Measurements from ENCODE around the gene ANKRD36. TPM values are rescaled to one million over a fixed set of nuclear protein-coding genes. Genes with fewer than 3 reads are reported as not detected.
"Not testable (repeated sequence)": the region's sequence is repeated elsewhere in the genome, so short reads cannot be mapped to it uniquely, and the experiment has no call there.

The ANKRD36 gene
- total and polyA plus RNA-seq, 9 of the 15 experiments (the other 6 are each of a cell fraction or from before 2014, with no cell fraction given), result 8.0 to 29.1 (median 15.4) TPM

DNA sequence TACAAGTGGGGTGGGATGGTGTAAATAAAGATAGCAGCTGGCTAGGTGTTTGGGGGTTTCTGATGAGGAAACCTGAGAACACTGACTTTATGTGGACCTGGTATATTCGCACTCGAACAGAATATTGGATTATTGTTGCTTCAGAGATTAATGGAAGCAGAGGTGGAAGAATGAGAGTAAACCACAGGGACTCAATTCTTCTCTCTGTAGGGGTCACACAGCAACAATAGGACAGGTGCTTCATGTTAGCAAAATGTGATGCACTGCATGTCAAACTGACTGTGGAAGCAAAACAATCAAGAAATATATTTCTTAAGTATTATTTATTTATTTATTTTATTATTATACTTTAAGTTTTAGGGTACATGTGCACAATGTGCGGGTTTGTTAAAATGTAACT is 53.6 kb downstream of the ANKRD36 start:
- ATAC-seq; FAIRE-seq; H3K36me3 ChIP-seq (ENCODE audit: control insufficient read depth, insufficient read depth, low read length); H4K20me1 ChIP-seq (replicated peaks; ENCODE audit: control insufficient read depth, insufficient read depth, low read length); H3K27ac ChIP-seq (ENCODE audit: extremely low read depth, low read depth, low read length); H3K27me3 ChIP-seq (ENCODE audit: control insufficient read depth in 2 of 2, insufficient read depth in 2 of 2, low read length in 2 of 2); H3K9ac ChIP-seq (ENCODE audit: insufficient read depth in 1 of 2, low read depth in 2 of 2, low read length in 2 of 2); CTCF ChIA-PET (ENCODE audit: low intra/inter-chr PET ratio); H3K9me3 ChIP-seq (replicated peaks; ENCODE audit: control insufficient read depth, insufficient read depth, low read depth, low read length); H3K9me1 ChIP-seq (ENCODE audit: control insufficient read depth, insufficient read depth, low read length); H3K4me2 ChIP-seq (ENCODE audit: insufficient read depth, low read length); DNase-seq (ENCODE audit: extremely low read depth in 1 of 4, low spot score in 3 of 4); intact Hi-C loops (cut with micrococcal nuclease); POLR2A ChIA-PET; H3K4me1 ChIP-seq (replicated peaks in 1 of 2; ENCODE audit: control insufficient read depth in 2 of 2, insufficient read depth in 2 of 2, low read length in 2 of 2); H3K79me2 ChIP-seq (ENCODE audit: control insufficient read depth, insufficient read depth, low read length); H3K4me3 ChIP-seq; BruUV-seq (replicated peaks); H2AFZ ChIP-seq (ENCODE audit: low read depth, low read length): not testable (repeated sequence)
- 47% methylated on average over 2 of the region's 3 CpGs for WGBS (ENCODE audit: insufficient coverage, low coverage, missing lambda C conversion rate)
- in situ Hi-C loops (cut with MboI), result loop anchor here (5.0 kb wide), 1 partner anchor 1229 kb away; no protein-coding TSS in a partner anchor

DNA sequence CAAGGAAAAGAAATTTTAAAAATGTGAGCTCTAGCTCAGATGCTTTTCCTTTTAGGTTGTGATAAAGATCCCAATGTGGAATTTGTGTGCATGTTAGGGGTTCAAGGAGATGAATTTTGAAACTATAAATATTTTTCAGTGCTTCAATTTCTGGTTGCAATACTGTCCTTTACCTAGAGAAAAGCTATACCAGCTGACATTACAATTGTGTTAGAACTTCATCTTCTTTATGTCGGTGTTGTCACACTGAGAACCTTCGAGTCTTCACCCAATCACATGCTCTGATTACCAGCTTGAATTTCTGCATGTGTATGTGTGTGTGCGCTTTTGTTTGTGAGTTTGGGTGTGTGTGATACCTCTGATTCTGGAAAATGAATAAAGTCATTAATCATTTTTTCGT is 55.0 kb downstream of the ANKRD36 start:
- CTCF ChIA-PET (ENCODE audit: low intra/inter-chr PET ratio); BruUV-seq (replicated peaks); FAIRE-seq; intact Hi-C loops (cut with micrococcal nuclease); H3K4me2 ChIP-seq (ENCODE audit: insufficient read depth, low read length); H4K20me1 ChIP-seq (replicated peaks; ENCODE audit: control insufficient read depth, insufficient read depth, low read length); H3K9ac ChIP-seq (ENCODE audit: insufficient read depth in 1 of 2, low read depth in 2 of 2, low read length in 2 of 2); H3K79me2 ChIP-seq (ENCODE audit: control insufficient read depth, insufficient read depth, low read length); H3K27me3 ChIP-seq (ENCODE audit: control insufficient read depth in 2 of 2, insufficient read depth in 2 of 2, low read length in 2 of 2); H3K36me3 ChIP-seq (ENCODE audit: control insufficient read depth, insufficient read depth, low read length); H3K9me1 ChIP-seq (ENCODE audit: control insufficient read depth, insufficient read depth, low read length); H3K4me3 ChIP-seq; H3K4me1 ChIP-seq (replicated peaks in 1 of 2; ENCODE audit: control insufficient read depth in 2 of 2, insufficient read depth in 2 of 2, low read length in 2 of 2); H2AFZ ChIP-seq (ENCODE audit: low read depth, low read length); DNase-seq (ENCODE audit: extremely low read depth in 1 of 4, low spot score in 3 of 4); H3K9me3 ChIP-seq (replicated peaks; ENCODE audit: control insufficient read depth, insufficient read depth, low read depth, low read length); H3K27ac ChIP-seq (ENCODE audit: extremely low read depth, low read depth, low read length); ATAC-seq; POLR2A ChIA-PET: not testable (repeated sequence)
- 79% methylated on average over 4 of the region's 4 CpGs for WGBS (ENCODE audit: insufficient coverage, low coverage, missing lambda C conversion rate)
- in situ Hi-C loops (cut with MboI), result loop anchor here (5.0 kb wide), 1 partner anchor 1231 kb away; no protein-coding TSS in a partner anchor

All from K562 (cell line).